ENCODE results near the gene KPNA1. TPM values are rescaled to one million over a fixed set of nuclear protein-coding genes. Genes with fewer than 3 reads are reported as not detected.
"Not testable (repeated sequence)": the region's sequence is repeated elsewhere in the genome, so short reads cannot be mapped to it uniquely, and the experiment has no call there.

Gene KPNA1
- total RNA-seq, 1 experiment from 2014 or later: 28.9 TPM

DNA sequence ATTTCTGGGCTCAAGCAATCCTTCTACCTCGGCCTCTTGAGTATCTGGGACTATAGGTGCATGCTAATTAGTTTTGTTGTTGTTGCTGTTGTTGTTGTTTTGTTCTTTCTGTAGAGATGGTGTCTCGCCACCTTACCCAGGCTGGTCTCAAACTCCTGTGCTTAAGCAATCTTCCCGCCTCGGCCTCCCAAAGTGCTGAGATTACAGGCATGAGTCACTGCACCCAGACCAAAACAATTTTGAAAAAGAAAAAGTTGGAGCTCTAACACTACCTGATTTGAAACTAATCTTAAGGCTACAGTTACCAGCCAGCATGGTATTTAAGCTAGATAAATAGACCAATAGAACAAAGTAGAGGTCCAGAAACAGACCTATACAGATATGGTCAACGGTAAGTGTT is 29.8 kb downstream of the KPNA1 start:
- no peak for DNase-seq (ENCODE audit: extremely low read depth, low read depth)

DNA sequence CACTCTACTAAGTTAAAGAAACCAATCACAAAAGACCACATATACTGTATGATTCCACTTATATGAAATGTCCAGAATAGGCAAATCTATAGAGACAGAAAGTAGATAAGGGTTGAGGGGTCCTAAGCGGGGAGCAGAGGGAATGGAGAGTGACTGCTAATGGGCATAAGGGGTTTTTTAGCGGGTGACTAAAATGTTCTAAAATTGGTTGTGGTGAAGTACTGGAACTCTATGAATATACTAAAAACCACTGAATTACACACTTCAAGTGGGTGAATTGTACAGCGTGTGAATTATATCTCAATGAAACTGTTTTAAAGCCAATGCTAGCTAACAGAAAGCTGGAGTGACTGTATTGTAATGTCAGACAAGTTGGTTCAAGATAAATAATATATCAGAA is 33.3 kb downstream of the KPNA1 start:
- DNase-seq (ENCODE audit: extremely low read depth, low read depth): no peak

DNA sequence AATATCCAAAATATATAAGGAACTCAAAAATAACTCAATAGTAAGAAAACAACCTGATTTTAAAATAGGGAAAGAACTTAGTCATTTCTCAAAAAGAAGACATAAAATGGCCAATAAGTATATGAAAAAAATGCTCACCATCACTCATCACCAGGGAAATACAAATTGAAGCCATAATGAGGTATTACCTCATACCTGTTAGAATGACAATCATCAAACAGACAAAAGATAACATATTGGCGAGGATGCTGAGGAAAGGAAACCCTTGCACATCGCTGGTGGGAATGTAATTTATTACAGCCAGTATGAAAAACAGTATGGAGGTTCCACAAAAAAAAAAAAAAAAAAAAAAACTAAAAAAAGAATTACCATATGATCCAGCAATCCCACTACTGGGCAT is 38.2 kb downstream of the KPNA1 start:
- no peak for DNase-seq (ENCODE audit: extremely low read depth, low read depth)

DNA sequence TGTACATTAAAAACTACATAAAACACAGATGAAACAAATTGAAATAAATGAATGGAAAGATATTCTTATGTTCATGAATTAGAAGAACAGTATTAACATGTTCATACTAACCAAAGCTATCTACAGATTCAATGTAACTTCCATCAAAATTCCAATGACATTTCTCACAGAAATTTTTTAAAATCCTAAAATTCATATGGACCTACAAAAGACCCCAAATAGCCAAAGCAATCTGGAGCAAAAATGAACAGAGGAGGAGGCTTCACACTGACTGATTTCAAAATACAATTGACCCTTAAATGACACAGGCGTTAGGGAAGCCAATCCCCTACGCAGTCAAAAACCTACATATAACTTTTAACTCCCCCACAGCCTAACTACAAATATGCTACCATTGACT is 39.4 kb downstream of the KPNA1 start:
- no peak for DNase-seq (ENCODE audit: extremely low read depth, low read depth)

DNA sequence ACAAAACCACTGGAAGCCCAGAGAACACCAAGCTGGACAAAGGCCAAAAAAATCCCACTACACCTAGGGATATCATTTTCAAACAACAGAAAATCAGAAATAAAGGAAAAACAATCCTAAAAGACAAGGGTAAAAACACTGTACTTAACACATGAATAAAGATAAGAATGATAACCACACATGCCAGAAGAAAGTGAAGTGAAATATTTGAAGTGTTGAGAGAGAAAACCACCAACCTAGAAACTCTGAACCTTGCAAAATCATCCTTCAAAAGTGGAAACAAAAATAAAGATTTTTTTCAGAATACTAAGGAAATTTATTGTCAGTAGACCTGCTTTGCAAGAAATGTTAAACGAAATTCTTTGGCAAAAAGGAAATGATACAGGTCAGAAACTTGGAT is 45.1 kb downstream of the KPNA1 start:
- DNase-seq (ENCODE audit: extremely low read depth, low read depth): no peak

DNA sequence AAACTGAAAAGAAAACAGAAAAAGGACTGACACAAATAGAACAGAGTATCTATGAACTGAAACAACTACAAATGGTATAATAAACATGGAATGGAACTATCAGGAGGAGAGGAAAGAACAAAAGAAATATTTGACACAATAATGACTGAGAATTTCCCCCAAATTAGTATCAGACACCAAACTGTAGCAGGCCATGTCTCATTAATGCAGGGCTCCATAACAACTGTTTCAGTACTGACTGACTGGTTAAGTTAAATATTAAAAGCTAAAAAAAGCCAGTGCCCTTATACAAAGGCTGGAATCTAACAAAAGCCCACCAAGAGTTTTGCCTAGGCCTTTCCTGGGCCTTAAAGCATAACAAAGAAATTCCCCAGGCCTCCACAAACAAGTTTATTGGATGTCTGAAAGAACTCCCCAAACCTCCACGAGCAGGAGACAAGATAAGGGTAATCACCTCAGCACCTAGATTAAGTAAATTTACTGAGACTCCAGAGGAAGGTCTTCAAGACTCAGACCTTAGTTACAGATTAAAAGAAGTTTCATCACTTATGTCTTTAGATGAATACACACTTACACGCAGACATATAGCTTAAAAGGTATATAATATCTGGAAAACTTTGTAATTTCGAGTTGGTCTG is 45.7 kb downstream of the KPNA1 start:
- no peak for DNase-seq (ENCODE audit: extremely low read depth, low read depth)

DNA sequence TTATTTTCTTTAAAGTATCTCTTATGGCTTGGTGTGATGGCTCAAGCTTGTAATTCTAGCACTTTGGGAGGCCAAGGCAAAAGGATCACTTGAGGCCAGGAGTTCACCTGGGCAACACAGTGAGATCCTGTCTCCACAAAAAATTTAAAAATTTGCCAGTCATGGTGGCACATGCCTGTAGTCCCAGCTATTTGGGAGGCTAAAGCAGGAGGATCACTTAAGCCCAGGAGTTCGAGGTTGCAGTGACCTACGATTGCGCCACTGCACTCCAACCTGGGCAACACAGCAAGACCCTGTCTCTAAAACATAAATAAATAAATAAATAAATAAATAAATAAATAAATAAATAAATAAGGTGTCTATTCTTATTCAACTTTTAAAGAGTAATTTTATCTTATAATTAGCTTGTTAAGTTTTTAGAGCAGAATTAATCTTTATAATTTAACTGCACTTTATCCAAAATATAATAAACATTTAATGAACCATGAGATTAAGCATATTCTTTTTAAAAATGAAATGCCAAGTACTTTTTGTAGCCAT is 48.0 kb downstream of the KPNA1 start:
- DNase-seq (ENCODE audit: extremely low read depth, low read depth): no peak

DNA sequence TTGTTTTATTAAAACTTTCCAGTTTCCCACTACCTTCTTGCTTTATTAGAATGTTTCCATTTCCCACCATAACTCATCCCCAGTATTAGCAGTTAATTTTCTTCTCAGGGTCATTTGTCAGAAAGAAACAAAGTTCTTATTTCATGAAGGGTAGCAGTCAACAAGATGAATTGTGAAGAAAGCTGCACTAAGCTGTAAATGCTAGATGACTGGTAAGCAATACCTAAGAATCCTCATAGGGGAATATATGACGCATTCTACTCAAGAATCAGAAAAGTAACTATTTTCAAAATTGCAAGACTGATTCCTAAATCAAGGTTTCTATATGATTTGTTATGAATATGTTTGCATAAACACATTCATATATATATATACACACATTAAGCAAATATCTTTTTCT is 50.1 kb downstream of the KPNA1 start:
- no peak for DNase-seq (ENCODE audit: extremely low read depth, low read depth)

DNA sequence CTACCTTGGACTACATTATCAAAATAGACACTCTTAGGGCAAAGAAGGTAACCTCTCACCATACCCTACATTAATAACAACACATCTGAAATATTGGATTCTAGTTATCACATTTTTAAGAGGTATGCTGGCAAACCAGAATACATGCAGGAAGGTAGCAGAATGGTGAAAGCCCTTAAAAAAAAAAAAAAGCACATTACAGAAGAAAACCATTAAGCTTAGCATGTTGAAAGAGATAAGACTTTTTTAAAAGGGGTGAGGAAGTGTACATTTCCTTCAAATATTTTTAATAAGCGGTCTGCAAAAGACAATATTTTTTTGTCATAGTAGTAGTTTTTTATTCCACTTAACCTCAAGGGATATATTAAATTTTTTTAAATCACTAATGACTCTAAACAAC is 52.3 kb downstream of the KPNA1 start:
- no peak for DNase-seq (ENCODE audit: extremely low read depth, low read depth)

DNA sequence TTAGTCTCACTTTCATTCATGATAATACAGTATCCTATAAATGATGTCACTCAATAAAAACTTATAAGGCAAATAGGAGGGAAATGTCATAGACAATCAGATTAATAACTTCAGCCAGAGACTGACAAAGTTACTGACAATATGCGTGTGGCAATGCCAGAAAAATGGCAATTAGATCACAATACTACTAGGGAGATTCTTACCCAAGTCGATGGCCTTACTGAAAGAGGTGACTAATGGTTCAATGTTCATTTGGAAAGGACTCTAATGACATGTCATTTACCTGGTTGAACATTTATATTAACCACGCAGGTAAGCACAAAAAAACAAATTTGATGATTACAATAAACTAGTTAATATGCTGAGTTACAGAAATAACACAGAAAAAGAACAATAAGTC is 52.9 kb downstream of the KPNA1 start:
- no peak for DNase-seq (ENCODE audit: extremely low read depth, low read depth)

DNA sequence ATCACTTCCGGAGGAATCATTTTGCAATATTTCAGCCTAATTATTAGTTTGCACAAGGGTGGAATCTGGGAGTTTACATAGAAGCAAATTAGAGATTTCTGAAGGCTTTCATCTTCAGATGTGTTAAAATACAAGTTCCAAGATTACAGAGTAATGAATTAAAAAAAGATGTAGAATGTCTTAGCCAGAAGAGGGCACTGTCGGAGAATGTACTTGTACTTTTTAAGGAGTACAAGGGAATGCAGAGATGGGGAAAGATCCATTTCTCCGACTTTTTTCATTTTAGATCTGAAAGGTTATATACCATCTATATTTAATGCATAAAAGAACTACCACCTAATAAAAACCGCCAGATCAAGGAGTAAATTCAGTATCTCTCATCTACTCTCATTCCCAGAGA is 55.7 kb downstream of the KPNA1 start:
- DNase-seq (ENCODE audit: extremely low read depth, low read depth): peak; percentile 25

DNA sequence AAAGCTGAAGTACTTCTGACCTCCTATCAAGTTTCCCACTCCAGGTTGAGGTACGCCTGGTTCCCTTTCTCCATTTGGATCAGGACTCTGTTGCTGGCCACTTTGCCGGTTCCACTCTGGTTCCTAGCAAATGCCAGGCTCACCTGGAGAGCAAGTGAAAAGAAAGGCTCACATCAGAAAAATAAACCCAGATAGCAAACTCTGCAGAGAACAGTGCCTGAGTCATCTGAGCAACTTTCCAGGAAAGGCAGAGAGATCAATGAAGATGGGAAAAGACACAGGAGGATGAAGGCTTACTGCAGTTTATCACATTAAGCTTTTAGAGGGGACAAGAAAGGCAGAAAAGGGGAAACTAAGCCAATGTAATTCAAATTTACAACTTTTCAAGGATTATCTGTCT is 57.0 kb downstream of the KPNA1 start:
- DNase-seq (ENCODE audit: extremely low read depth, low read depth): no peak

DNA sequence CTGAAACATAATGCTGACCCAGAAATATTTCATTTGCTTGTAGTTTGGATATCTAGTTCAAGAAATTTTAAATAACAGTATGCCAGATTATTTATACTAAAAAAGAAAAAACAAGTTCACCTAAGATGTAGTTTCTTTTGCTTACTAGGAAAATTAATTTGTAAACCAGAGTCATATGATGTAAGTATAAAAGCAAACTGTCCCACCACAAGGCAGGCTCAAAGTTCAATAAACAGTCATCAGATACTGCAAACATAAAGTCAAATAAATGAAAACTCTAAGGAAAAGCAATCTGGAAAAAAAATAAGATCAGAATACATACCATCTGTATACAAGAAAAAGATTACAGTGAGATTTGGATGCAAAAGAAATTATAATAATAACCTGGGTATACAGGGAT is 58.7 kb downstream of the KPNA1 start:
- DNase-seq (ENCODE audit: extremely low read depth, low read depth): no peak

DNA sequence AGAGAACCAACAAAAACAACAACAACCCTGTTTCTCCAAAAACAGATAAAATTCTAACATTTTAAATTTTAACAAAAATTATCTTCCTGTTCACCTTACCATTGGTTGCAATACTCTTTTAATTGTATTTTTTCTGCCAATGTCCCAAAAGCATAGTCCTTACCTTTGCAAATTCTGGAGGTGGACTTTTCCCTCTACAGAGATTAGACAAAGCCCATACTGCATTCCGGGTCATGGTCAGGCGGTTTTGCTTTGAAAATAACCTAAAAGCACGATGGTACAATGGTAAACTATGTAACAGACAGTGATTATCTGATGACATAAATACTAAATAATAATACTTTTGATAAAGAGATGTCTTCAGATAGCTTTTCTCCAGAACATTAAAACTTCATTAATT is 63.4 kb downstream of the KPNA1 start:
- DNase-seq (ENCODE audit: extremely low read depth, low read depth): no peak

DNA sequence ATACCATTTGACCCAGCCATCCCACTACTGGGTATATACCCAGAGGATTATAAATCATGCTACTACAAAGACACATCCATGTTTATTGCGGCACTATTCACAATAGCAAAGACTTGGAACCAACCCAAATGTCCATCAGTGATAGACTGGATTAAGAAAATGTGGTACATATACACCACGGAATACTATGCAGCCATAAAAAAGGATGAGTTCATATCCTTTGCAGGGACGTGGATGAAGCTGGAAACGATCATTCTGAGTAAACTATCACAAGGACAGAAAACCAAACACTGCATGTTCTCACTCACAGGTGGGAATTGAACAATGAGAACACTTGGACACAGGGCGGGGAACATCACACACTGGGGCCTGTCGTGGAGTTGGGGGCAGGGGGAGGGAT is 66.5 kb downstream of the KPNA1 start:
- not testable (repeated sequence) for DNase-seq (ENCODE audit: extremely low read depth, low read depth)

DNA sequence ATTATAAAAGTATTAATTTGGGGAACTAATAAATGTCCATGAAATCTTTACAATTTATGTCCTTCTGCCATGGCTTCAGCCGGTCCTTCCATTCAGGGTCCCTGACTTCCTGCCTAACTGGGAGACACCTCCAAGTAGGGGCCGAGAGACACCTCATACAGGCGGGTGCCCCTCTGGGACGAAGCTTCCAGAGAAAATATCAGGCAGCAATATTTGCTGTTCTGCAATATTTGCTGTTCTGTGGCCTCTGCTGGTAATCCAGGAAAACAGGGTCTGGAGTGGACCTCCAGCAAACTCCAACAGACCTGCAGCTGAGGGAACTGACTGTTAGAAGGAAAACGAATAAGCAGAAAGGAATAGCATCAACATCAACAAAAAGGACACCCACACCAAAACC is 70.2 kb downstream of the KPNA1 start:
- DNase-seq (ENCODE audit: extremely low read depth, low read depth): not testable (repeated sequence)

DNA sequence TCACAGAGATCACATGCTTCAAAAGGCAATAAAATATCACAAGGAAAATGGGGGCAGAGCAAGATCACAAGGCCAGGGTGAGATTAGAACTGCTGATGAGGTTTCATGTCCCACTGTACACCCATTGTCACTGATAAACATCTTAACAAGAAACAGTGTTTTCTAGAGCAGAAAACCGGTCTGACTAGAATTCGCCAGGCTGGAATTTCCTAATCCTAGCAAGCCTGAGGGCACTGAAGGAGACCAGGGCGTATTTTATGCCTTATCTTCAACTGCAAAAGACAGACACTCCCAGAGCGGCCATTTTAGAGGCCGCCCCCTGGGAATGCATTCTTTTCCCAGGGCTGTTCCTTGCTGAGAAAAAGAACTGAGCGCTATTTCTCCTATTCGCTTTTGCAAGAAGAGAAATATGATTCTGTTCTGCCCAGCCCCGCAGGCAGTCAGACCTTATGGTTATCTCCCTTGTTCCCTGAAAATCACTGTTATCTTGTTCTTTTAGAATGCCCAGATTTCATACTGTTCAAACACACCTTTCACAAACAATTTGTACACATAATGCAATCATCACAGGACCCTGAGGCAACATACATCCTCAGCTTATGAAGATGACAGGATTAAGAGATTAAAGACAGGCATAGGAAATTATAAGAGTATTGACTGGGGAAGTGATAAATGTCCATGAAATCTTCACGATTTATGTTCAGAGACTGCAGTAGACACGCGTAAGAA is 70.8 kb downstream of the KPNA1 start:
- not testable (repeated sequence) for DNase-seq (ENCODE audit: extremely low read depth, low read depth)

DNA sequence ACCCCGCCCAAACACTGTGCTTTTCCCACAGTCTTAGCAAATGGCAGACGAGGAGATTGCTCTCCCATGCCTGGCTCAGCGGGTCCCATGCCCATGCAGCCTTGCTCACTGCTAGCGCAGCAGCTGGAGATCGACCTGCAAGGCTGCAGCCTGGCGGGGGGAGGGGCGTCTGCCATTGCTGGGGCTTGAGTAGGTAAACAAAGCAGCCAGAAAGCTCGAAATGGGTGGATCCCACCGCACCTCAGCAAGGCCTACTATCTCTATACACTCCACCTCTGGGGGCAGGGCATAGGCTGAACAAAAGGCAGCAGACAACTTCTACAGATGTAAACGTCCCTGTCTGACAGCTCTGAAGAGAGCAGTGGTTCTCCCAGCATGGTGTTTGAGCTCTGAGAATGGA is 71.6 kb downstream of the KPNA1 start:
- DNase-seq (ENCODE audit: extremely low read depth, low read depth): no peak

DNA sequence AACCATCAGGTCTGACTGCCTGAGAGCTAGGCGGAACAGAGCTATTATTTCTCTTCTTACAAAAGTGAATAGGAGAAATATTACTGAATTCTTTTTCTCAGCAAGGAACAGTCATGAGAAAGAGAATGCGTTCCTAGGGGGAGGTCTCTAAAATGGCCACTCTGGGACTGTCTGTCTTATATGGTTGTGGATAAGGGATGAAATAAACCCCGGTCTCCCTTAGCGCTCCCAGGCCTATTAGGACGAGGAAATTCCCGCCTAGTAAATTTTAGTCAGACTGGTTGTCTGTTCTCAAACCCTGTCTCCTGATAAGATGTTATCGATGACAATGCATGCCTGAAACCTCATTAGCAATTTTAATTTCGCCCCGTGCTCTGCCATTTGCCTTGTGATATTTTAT is 78.8 kb downstream of the KPNA1 start:
- no peak for DNase-seq (ENCODE audit: extremely low read depth, low read depth)

DNA sequence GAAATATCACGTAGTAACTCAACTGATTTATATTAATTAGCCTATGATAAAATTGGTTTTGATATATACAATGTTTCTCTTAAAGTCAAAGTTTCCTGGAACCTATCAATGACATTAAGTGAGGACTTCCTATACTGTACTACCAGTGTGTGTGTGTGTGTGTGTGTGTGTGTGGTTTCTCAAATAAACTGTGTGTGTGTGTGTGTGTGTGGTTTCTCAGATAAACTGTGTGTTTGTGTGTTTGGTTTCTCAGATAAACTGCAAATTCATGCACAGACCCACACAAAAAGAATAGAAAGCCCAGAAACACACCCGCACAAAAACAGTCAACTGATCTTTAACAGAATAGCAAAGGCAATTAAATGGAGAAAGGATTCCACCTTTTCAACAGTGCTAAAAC is 84.4 kb downstream of the KPNA1 start:
- no peak for DNase-seq (ENCODE audit: extremely low read depth, low read depth)

DNA sequence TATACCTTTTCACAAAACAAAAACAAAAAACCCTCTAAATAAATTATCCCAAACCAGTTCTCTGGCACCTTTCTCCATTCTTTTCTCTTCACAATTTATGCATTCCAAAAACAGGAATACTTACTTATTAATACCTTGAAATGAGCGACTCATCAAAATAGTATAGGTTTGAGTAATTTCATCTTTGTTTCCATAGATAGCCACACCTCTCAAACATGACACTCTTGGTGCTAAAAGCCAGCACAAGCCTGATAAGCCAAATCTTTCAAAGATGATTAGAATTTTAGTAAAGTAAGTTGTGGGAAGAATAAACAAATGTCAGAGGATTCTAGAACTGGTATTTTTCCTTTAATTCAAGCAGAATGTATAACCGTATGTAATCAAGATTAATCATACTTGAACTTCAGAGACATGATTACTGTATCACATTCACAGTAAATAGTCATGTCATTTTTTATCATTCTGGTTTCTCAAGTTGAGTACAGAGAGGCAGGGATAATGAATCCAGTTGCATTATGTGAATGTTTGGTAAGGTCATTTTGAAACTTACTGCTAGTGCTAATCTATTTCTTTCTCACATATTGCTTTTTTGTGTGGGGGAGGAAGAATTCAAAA is 86.8 kb downstream of the KPNA1 start:
- no peak for DNase-seq (ENCODE audit: extremely low read depth, low read depth)

DNA sequence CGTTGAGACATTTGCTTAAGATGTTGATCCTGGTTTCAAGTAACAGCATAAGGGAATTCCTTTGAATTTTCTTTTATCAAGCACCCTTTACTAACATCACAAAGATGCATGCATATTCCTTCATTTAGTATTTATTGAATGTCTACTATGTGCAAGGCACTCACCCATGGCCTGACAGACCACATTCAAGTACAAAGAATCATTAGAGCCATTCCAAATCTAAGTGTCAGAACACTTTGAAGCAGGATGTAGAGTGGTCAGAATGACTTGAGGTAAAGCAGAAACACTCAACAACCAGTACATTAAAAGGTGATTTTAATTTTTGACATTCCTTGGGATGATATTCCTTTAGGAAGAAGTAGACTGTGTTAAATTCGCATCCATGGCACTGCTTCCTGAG is 92.9 kb downstream of the KPNA1 start:
- no peak for DNase-seq (ENCODE audit: extremely low read depth, low read depth)
